GM23338 (cell line): ENCODE data around the gene CCL4L2.

ENCODE experiments used
- CREB1 ChIP-seq: fragments of 250-450 bp; sonication (Bioruptor Pico); IDR thresholded peaks from 2 replicates; pipeline ENCODE4 v1.5.0; 2020; ENCODE audit warnings: low read depth, mild to moderate bottlenecking, moderate library complexity
- CTCF ChIP-seq, 2 experiments: fragments of 200-600 bp in 1 of 2; sonication (generic) in 1 of 2; conservative IDR thresholded peaks; 2 replicates each; pipeline versions ENCODE4 v1.5.1 to v1.6.1; 2016 to 2017; ENCODE audit warnings: antibody characterized with exemption in 2 of 2, low read depth in 2 of 2, mild to moderate bottlenecking in 2 of 2, moderate library complexity in 1 of 2
- EZH2 ChIP-seq: fragments of 200-600 bp; sonication (generic); IDR thresholded peaks from one replicate; pipeline ENCODE4 v1.8.0; 2017; ENCODE audit warnings: antibody characterized with exemption, mild to moderate bottlenecking, low read depth; ENCODE audit not compliant: unreplicated experiment
- JUNB ChIP-seq: IDR thresholded peaks from one replicate; pipeline ENCODE4 v1.6.1; 2016; ENCODE audit warnings: antibody characterized with exemption; ENCODE audit not compliant: unreplicated experiment
- NANOG ChIP-seq: IDR thresholded peaks from 2 replicates; pipeline ENCODE4 v1.6.1; 2016; ENCODE audit warnings: antibody characterized with exemption, borderline replicate concordance
- POLR2AphosphoS5 ChIP-seq: IDR thresholded peaks from 2 replicates; pipeline ENCODE4 v1.6.1; 2016; ENCODE audit warnings: antibody characterized with exemption, low read depth
- REST ChIP-seq: IDR thresholded peaks from one replicate; pipeline ENCODE4 v1.6.1; 2018; ENCODE audit warnings: antibody characterized with exemption; ENCODE audit not compliant: unreplicated experiment
- ZNF114 ChIP-seq: fragments of 250-450 bp; sonication (Bioruptor Pico); IDR thresholded peaks from 2 replicates; pipeline ENCODE4 v1.5.0; 2020; ENCODE audit warnings: mild to moderate bottlenecking, moderate library complexity

GRCh38 chr17:36212272-36212605 lies 1.4 kb downstream of the CCL4L2 start:
- no peak for TF ChIP-seq CTCF (conservative IDR thresholded peaks at IDR 0.05; ENCODE audit: low read depth in 2 of 2)
- TF ChIP-seq CREB1 (CRISPR knock-in tag) = no peak
- no peak for TF ChIP-seq ZNF114 (CRISPR knock-in tag)
- TF ChIP-seq POLR2AphosphoS5 = no peak
- TF ChIP-seq REST = no peak
- no peak for TF ChIP-seq EZH2
- TF ChIP-seq JUNB = no peak
- no peak for TF ChIP-seq NANOG
